K562 (cell line): Measurements from ENCODE around the gene MAML3. TPM values are rescaled to one million over a fixed set of nuclear protein-coding genes. Genes with fewer than 3 reads are reported as not detected.

Experiments used
- ASH1L ChIP-seq: fragments of 450-650 bp; IDR thresholded peaks from 2 replicates; pipeline ENCODE4 v1.6.1; 2018; ENCODE audit warnings: borderline replicate concordance, mild to moderate bottlenecking, low read depth; ENCODE audit not compliant: partially characterized antibody
- NFE2 ChIP-seq: IDR thresholded peaks from 2 replicates; pipeline ENCODE4 v1.6.1; 2014; ENCODE audit warnings: antibody characterized with exemption, low read depth
- PHB2 ChIP-seq: fragments of 450-650 bp; IDR thresholded peaks from 2 replicates; pipeline ENCODE4 v1.6.1; 2017; ENCODE audit warnings: low read depth
- ZNF134 ChIP-seq: fragments of 250-450 bp; sonication (Bioruptor Pico); conservative IDR thresholded peaks from 2 replicates; pipeline ENCODE4 v1.4.0; 2020
- ZNF696 ChIP-seq: fragments of 250-450 bp; sonication (Bioruptor Pico); conservative IDR thresholded peaks from 2 replicates; pipeline ENCODE4 v1.4.0; 2020; ENCODE audit warnings: mild to moderate bottlenecking, moderate library complexity
- polyA plus RNA-seq, 8 experiments: library from polyadenylated mRNA; depleted of rRNA in 4 of 8; stranded (reverse) in 5 of 8; unstranded in 3 of 8; fragments of >200 nt; fragmentation: Nextera tagmentation in 2 of 8; fragmentation: Illumina TruSeq in 1 of 8; extraction: Ambion mirVana in 2 of 8; extraction: Trizol in 1 of 8; gene quantifications; 2 replicates each; pipeline versions ENCODE4 v1.2.1 to v1.2.3, GENCODE V29; 2011 to 2014; ENCODE audit warnings: inconsistent platforms in 1 of 8, missing spikeins in 1 of 8
- total RNA-seq, 7 experiments: library from RNA; depleted of rRNA in 6 of 7; stranded (reverse); fragments of >200 nt in 6 of 7; fragmentation: Illumina TruSeq in 2 of 7; extraction: Trizol in 2 of 7; gene quantifications; 2 replicates each; pipeline versions ENCODE4 v1.2.1 to v1.2.3, GENCODE V29; 2011 to 2021; ENCODE audit warnings: low replicate concordance in 1 of 7
- TF ChIP-seq, protein P1 (sequence below): fragments of 450-650 bp; formaldehyde crosslinking; IDR thresholded peaks from 2 replicates; pipeline ENCODE4 v1.4.0; 2020; ENCODE audit warnings: mild to moderate bottlenecking, moderate library complexity
- TF ChIP-seq, protein P2 (sequence below): sonication (generic); formaldehyde crosslinking; IDR thresholded peaks from 2 replicates; pipeline ENCODE4 v1.8.0; 2022; ENCODE audit warnings: mild to moderate bottlenecking, missing genetic modification reagents
- TF ChIP-seq, protein P3 (sequence below): fragments of 250-450 bp; sonication (Bioruptor Pico); IDR thresholded peaks from 2 replicates; pipeline ENCODE4 v1.5.0; 2020; ENCODE audit warnings: mild to moderate bottlenecking

Gene MAML3
- total and polyA plus RNA-seq, 9 of the 15 experiments (the other 6 are each of a cell fraction or from before 2014, with no cell fraction given), result 0.01 to 0.55 (median 0.25) TPM

GRCh38 chr4:140005699-140006098, 148.3 kb downstream of the MAML3 start (continued):
- TF ChIP-seq, protein P1, sequence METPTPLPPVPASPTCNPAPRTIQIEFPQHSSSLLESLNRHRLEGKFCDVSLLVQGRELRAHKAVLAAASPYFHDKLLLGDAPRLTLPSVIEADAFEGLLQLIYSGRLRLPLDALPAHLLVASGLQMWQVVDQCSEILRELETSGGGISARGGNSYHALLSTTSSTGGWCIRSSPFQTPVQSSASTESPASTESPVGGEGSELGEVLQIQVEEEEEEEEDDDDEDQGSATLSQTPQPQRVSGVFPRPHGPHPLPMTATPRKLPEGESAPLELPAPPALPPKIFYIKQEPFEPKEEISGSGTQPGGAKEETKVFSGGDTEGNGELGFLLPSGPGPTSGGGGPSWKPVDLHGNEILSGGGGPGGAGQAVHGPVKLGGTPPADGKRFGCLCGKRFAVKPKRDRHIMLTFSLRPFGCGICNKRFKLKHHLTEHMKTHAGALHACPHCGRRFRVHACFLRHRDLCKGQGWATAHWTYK (CRISPR knock-in tag), result no peak
- TF ChIP-seq ZNF696 (CRISPR knock-in tag) (no peak), ASH1L (no peak), PHB2 (no peak), ZNF134 (CRISPR knock-in tag) (no peak), NFE2 (no peak)
- TF ChIP-seq, protein P2, sequence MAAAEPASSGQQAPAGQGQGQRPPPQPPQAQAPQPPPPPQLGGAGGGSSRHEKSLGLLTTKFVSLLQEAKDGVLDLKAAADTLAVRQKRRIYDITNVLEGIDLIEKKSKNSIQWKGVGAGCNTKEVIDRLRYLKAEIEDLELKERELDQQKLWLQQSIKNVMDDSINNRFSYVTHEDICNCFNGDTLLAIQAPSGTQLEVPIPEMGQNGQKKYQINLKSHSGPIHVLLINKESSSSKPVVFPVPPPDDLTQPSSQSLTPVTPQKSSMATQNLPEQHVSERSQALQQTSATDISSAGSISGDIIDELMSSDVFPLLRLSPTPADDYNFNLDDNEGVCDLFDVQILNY (CRISPR knock-in tag), result no peak
- TF ChIP-seq, protein P3, sequence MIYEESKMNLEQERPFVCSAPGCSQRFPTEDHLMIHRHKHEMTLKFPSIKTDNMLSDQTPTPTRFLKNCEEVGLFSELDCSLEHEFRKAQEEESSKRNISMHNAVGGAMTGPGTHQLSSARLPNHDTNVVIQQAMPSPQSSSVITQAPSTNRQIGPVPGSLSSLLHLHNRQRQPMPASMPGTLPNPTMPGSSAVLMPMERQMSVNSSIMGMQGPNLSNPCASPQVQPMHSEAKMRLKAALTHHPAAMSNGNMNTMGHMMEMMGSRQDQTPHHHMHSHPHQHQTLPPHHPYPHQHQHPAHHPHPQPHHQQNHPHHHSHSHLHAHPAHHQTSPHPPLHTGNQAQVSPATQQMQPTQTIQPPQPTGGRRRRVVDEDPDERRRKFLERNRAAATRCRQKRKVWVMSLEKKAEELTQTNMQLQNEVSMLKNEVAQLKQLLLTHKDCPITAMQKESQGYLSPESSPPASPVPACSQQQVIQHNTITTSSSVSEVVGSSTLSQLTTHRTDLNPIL (CRISPR knock-in tag), result no peak
- TF ChIP-seq, all 486 proteins: peak for 0
